ENCODE data around the gene XXYLT1.

Gene XXYLT1

DNA sequence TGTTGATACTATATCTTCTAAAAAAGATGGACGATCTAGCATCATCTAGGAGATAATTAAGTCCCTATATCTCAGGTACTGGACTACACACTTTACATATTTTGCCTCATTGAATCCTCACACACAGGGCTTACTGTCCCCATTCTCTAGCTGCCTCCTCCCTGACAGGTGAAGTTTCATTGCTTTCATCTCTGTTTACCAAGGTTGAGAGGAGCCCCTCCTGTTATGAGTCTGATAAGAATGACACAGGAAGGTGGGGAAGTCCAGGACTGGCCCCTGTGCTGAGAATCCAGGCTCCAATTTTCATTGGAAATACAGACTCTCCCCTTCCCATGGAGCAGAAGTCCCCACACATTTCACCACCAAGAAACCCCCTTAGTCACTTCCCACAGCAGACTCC lies 105.2 kb downstream of the XXYLT1 start:
- no peak for DNase-seq

DNA sequence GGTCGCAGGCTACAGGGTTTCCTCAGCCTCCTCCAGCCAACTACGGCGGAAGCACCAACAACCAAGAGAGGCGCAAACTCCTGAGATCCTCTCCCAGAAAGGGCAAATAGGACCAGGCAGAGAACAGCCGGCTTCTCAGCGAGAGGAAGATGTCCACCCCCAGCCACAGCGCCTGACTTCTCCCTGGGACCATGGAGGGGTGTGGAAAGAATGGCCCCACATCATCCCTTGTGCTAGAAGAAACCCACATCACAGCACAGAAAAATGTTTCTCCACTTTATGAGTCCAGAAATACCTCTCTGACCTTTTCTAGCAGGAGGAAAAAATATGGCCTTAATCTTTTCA lies 105.7 kb downstream of the XXYLT1 start:
- no peak for DNase-seq

GRCh38 chr3:195164573-195165264 lies 106.2 kb downstream of the XXYLT1 start:
- DNase-seq, result no peak

DNA sequence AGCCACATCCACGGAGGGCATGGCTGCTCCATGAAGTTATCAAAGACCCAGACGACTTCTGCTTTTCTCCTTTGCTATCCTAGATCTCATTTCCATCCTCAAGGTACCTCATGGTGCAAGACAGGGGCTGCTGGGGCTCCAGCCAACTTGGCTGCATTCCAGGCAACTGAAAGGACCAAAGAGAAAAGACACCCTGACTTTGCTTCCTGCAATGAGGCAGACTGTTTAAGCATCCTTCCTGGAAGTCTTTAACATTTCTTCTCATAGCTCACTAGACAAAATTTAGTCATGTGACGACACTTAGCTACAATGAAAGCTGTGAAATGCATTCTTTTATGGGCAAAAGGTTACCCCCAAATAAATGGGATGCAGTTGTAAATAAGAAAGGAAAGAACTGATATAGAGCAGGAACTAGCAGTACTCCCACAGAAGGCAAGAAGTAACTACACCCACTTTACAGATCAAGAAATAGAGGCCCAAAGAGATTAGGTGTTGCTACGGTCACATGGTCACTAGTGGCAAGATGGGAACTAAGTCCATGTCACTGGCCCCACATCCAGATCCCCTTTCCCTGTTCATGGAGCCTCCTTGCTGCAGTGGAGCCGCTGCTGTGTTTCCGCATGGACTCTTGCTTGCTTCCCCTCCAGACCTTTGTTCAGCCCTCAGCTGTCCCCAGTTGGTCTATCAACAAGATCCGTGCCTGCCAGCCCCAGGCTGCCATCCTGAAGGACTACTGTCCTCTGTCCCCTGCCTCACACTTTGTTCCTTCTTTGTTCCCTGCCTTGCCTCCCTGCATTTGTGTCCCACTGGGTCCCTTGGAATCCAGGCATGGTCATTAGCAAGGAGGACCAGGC lies 107.0 kb downstream of the XXYLT1 start:
- no peak for DNase-seq

DNA sequence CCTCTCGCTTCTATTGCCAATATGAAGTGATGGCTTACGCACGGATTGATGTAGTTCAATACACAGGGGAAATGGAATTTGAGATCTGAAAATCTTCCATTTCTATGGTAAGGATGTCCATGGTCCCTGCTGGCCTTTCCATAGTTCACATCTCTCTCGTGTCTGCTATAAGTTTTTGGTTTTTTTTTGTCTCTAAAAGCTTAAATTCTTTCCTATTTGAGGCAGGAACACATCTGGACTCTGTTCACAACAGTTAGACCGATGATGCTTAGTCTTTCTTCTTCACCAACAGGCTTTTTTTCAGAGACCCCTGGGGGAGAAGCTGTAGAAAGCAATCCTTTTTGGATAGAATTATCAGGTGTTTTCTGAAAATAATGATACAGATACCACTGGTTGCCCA lies 108.1 kb downstream of the XXYLT1 start:
- DNase-seq, result no peak

- no peak for DNase-seq
These were observed 108.8 kb downstream of the XXYLT1 start for GRCh38 chr3:195162033-195162669.

GRCh38 chr3:195160908-195161434 lies 110.0 kb downstream of the XXYLT1 start:
- no peak for DNase-seq

- peak; percentile 75 for DNase-seq
These were observed 110.6 kb downstream of the XXYLT1 start for GRCh38 chr3:195160257-195160898.

GRCh38 chr3:195159814-195160165 lies 111.2 kb downstream of the XXYLT1 start:
- DNase-seq, result no peak

DNA sequence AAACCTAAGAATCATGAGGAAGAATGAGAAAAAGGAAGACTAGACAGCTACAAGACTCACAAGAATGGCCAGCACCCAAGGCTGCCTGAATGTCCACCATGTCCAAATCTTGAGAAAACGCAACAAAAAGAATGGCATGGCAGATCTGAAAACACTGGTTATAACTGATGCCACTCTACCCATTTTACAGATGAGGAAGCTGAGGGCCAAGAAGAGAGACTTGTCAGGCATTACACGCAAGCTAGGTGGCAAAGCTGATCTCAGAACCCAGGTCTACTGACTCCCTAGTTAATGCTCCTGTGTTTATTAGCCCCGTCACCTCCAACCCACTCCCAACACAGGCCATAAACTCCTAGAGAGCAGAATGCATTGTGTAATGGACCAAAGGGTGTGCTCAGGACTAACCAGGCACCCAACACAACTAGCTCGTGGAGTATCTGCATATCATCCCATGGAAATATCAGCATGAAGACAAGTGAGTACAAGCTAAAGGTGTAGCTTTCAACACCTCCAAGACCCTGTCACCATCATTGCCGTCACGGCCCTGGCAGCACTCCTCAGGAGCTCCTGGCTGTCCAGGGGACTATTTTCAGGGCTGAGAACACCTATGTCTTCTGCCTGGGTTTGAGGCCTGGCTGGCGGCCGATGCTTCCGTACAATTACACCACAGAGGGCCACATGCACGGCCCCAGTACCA lies 111.7 kb downstream of the XXYLT1 start:
- DNase-seq, result no peak

GRCh38 chr3:195156286-195156890 lies 114.6 kb downstream of the XXYLT1 start:
- DNase-seq, result no peak

- no peak for DNase-seq
These were observed 115.3 kb downstream of the XXYLT1 start for GRCh38 chr3:195155570-195156241.

- peak; percentile 83 for DNase-seq
These were observed 116.0 kb downstream of the XXYLT1 start for GRCh38 chr3:195154793-195155535.

GRCh38 chr3:195154111-195154791 lies 116.7 kb downstream of the XXYLT1 start:
- DNase-seq, result peak; percentile 21

DNA sequence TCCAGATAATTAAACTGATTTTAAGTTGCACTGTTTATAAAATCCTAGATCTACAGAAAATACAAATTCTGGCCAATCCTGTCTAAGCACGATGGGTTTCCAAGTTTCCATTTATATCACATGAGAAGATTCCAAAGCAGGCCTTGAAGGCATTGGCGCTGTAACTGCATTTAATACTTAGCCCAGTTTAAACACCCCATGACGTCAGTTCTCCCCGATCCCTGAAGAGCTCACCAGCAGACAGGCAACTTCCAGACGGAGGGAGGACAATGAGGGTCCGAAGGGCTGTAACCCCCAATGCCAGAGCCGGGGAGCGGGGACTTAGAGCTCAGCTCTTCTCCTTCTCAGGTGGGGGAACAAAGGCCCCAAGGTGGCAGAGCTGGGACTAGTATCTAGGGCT lies 117.3 kb downstream of the XXYLT1 start:
- DNase-seq, result no peak

DNA sequence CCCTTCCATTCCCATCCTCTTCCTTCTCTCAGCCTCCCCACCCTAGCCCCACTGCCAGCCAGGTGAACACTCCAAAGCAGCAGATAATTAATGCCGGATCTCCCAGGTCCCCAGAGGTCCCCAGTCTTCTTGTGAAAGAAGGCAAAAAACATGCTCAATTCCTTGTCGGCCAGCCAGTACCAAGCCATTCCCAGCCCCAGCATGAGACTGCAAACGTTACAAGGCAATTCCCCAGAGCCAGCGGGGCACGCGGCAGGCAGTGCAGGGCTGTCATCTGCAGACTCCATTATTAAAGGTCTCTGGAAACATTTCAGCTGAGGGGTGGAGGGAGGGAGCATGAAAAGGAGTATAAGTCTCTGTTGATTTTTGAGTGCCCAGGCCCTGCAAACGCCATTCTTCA lies 117.8 kb downstream of the XXYLT1 start:
- peak; percentile 59 for DNase-seq

GRCh38 chr3:195151866-195152541 lies 119.0 kb downstream of the XXYLT1 start:
- DNase-seq, result peak; percentile 88

DNA sequence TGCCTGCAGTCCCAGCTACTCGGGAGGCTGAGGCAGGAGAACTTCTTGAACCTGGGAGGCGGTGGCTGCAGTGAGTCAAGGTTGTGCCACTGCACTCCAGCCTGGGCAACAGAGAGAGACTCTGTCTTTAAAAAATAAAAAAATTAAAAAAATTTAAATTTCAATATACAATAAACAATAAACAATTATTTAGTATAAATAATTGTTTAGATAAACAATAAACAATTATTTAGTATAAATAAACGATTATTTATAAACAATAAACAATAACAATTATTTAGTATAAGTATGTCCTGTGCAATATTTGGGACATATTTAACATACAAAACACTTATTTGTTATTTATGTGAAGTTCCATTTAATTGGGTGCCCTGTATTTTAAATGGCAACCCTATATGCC lies 119.6 kb downstream of the XXYLT1 start:
- DNase-seq, result no peak
